OCI-M1 (cell line): ENCODE data around the gene PLEKHG7.
"Not testable (repeated sequence)": the region's sequence is repeated elsewhere in the genome, so short reads cannot be mapped to it uniquely, and the experiment has no call there.

ENCODE experiments used
- DNase-seq: peaks from one replicate; lab custom pipeline; 2025; lab: John Stamatoyannopoulos, UW

Gene PLEKHG7

DNA sequence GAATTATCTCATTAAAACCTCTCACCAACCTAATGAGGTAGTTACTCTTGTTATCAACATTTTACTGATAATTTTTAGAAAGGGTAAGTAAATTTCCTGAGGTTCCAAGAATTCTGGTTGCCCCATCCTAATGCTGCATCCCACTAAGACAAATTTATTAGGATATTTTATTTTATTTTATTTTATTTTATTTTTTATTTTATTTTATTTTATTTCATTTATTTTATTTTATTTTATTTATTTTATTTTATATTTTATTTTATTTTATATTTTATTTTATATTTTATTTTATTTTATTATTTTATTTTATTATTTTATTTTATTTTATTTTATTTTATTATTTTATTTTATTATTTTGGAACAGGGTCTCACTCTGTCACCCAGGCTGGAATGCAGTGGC is 46.9 kb downstream of the PLEKHG7 start:
- DNase-seq, result not testable (repeated sequence)

DNA sequence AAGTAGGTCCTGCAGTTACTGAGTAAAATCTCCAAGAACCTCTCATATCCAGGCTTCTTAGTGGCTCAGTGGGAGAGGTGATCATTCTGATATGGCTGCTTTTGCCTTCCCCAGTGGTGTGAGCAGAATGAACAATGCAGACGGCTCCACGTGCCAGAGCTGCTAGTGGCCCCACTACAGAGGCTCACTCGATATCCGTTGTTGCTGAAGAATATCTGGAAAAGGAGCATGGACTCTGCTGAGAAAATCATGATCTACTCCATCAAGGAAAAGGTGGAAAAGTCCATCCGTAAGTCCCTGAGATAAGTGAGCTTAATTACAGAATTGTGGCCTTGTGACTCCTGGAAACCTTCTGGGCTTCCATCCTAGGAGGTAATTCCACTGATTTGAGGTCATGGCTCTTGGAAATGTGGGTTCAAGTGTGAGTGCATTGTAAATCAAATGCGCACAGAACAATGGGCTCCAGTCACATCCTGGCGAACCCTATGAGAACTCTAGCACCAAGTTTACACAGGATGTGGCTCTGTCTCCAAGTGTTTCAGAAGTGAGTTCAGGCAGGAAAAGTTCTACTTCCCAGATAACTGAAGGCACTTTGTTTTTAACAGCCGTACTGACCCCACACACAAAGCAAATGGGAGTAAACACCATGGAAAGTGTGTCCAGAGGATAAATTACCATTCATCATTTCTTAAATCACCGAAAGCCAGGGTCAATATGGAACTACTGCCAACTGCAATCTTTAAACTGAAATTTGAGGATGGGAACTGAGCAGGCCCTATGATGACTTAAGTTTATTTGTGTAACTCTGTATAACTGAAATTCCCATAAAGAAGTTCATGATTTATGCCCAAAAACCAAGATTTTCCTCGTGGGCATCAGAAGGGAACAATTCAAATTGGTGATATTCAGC is 51.4 kb downstream of the PLEKHG7 start:
- DNase-seq, result no peak

DNA sequence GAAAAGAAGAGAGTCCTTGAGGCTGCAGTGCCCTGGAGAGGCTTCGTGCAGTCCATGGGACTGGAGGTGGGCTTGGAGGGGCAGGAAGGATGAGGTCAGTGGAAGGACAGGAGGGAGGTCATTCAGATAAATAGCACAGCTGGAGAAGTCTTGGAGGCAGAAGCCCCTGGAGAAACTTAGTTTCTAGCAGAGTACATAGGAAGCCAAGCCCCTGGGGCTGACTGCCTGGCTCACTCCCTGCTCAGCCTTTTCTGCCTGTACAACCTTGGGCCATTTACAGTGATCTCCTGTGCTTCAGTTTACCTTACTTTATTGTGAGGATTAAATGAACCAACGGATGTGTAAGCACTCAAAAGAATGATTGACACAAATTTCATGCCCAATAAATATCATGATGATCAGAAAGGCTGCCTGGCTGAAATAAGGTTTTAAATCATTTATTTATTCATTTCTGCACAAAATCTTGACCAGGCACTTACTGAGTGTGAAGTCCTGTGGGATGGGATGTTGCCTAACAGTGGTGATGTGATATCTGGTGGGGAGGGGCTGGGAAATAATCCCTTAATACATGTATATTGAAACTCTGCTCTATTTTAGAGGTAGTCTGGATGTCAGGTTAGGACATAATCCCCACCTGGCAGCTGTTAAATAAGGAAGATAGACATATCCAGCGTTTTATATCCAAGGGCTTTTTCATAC is 54.3 kb downstream of the PLEKHG7 start:
- no peak for DNase-seq

DNA sequence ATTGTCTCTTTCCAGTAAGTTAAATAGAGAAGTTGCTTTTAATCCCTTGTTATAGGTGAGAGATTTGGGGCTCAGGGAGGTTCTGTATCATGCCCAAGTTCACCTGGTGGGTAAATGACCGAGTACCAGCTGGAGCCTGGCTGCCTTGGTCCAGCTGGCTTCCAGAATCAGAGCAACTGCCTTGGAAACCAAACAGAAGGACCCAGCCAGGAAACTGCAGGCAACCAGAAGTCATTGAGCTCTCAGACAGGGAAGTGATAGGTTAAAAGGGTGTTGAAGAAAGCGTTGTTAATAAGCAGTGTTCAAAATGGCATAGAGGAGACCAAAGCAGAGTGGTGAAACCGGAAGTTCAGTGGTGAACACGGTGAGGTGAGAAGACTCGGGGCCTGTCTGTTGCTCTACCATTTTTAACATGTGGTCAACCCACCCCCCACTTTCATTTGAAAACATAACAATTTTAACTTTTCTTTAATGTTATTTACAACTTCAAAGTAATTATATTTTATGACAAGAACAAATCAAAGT is 54.9 kb downstream of the PLEKHG7 start:
- DNase-seq, result no peak

DNA sequence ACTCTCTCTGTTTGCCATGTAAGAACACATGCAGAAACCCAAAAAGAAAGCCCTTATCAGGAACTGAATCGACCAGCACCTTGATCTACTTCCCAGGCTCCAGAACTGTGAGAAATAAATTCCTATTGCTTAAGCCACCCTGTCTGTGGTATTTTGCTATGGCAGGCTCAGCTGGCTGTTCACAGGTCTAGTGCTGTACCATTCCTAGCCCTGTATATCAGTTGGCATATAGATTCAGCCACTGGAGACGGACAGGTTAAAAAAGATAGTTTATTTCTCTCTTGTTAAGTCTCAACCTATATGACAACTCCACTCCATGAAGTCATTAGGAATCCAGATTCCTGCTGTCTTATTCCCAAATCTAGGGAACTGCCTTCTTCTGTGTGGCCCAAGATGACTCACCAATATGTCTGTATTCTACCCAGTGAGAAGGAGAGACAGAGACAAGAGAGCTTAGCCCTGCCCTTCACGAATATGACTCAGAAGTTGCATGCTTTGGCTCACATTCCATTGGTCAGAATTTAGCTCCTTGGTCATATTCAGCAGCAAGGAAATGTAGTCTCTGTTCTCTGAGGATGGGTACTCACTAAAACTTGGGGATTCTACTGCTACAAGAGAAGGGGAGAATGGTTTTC is 57.0 kb downstream of the PLEKHG7 start:
- peak; percentile 22 for DNase-seq

DNA sequence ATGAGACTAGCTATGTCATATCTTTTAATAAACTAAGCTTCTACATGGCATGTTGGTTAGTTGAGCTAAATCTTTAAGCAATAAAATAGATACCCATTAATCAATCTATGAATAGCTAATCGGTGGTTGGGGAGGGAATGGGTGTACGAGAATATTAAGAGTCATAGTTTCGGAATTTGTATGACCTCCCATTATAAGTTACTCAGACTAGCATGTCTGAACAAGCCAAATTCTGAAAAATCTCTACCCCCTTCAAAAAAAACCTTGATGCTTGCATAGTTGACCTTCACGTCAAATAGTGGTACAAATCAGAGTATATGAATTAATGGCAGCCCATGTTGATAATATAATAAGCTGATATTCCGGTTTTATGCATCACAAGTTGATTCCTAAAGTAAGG is 60.0 kb downstream of the PLEKHG7 start:
- no peak for DNase-seq

DNA sequence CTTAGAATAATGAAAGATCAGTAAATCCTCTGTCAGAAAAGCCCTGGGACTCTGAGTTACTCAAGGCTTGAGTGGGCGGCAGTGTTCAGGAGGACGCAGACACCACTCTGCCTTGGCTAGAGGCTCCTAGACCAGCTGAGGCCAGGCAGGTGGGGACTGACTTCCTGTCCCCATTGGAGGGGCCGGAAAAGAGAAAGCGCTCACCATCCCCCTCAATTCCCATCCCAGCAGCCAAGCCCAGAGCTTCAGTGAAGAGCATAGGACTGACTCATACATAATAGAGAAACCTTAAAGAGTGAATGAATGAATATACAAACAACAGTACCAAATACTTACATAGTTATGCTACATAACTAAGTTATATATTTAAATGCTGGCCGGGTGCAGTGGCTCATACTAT is 62.0 kb downstream of the PLEKHG7 start:
- no peak for DNase-seq

DNA sequence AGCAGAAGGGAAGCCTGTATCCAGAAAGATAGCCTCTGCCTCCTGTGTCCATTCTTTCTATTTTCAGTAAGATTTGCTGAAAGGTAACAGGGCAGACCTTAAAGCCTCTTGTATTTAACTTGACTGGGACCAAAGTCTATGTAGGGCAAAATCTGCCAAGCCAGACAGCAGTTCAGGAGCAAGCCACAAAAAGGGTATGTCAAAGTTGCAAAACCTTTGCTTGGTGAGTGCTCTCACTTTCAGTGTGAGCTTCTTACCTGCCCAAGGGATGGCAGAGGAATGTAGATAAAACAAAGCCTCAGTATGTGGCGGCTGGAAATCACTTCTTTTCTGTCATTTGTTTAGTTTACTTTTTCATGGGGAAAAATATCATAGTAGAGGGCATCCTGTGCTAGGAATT is 63.1 kb downstream of the PLEKHG7 start:
- DNase-seq, result no peak

DNA sequence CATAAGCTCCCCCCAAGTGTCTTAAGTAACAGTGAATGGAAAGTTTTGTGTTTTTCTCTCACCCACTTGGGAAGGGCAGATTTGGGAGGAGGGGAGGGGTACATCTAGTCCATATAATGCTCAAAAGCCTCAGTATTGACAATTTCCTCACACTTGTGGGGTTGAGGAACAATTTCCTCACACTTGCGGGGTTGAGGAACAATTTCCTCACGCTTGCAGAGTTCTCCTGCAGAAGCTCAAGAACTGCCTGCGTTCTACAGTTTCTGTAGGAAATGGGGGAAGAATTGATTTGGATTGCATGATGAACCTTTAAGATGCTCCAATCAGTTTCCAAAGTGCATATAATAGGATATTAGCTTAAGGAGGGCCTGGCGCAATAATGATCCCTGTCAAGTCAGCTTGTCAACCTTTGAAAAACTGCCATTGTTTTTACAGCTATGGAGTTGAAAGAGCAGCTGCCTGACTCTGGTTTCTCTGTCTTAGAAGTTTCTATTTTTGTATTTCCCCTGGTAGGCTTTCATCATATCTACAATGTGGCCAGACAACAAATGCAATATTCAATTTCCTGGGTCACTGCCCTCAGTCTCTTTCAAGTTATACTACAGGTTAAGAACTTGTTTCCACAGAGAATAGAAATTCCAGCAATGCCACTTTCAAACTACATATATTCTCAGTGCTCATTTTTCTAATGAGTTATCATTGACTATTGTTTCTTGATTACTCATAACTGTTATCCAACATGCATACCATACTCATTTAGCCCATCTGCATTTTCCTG is 66.5 kb downstream of the PLEKHG7 start:
- DNase-seq, result peak; percentile 12

DNA sequence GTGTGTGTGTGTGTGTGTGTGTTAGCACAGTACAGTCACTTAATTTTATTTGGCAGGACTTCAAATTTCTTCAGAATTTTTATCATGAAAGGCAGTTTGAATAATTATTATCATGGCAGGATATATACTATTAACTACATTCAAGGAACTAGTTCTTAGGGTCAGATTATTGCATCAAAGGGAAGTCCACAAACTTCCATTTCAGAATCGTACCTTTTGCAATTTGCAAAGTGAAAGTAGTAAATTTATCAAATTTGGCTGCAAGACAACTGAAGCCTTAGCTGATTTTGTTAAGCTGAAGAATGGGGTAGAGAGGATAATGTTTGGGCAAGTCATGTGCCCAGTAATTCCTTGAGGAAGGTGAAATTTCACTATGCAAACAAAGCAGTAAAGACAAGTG is 68.2 kb downstream of the PLEKHG7 start:
- peak; percentile 39 for DNase-seq

DNA sequence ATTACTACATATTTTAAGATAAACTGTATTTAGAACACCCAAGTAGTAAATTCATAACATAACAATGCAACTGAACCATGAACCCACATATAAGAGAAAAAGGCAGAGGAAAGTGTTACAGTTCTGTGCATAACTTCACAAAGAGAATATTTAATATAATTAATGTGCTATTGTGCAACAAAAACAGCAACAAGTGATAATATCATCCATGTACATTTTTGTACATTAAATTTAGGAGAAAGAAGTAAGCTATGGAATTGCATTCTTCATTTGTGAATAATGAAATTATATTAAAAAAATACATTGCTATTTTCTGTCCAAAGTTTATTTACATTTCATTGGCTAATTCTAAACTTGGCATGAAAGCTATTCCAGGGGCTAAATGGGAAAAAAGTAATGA is 72.6 kb downstream of the PLEKHG7 start:
- no peak for DNase-seq

DNA sequence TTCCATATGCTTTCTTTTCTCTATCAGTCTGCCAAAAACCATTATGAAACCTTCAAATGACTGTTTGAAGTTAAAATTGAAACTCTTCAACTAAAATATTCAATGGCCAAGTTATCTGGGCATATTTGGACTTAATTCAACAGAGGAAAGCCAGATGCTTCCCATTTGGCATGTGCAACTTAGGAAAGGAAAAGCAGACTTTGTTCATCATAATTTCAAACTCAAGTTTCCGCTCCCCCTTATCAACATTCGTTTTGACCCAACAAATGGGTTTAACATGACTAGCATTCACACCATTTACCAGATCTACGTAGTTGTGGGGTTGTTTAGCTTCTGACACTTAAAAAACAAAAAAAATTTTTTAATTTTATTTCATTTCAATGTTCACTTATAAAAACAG is 75.7 kb downstream of the PLEKHG7 start:
- no peak for DNase-seq

DNA sequence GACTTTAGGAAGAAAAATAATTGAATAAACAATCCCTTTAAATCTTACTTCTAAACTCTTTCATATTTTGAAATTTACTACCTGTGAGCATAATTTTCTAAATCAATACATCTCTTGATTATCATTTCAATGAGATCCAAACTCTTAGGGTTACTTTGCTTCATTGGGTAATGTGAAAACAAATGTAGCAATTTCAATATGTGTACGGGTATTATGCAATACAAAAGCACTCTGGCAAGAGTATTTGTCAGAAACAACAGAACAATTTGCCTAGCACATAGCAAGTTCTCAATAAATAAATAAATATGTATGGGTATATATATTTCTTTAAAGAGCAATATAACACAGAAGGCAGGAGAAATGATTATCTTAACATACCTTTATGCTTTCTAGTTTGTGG is 77.1 kb downstream of the PLEKHG7 start:
- DNase-seq, result no peak

DNA sequence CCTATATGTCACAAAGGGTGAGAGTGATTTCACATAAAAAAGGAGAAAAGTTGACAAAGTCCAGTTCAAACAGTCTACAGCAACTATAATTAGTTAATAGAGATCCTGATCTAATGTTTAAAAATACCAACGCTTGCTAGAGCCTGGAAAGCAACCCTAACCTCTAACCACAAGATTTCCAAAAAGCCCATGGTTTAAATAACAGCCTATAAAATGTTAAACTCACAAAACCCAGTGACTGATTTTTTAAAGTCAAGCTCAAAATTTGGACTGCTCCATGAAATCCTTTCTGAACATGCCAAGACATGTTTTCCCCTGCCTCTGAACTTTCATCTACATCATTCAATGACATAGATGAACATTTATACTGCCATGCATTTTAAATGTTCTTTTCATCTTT is 81.6 kb downstream of the PLEKHG7 start:
- DNase-seq, result no peak

DNA sequence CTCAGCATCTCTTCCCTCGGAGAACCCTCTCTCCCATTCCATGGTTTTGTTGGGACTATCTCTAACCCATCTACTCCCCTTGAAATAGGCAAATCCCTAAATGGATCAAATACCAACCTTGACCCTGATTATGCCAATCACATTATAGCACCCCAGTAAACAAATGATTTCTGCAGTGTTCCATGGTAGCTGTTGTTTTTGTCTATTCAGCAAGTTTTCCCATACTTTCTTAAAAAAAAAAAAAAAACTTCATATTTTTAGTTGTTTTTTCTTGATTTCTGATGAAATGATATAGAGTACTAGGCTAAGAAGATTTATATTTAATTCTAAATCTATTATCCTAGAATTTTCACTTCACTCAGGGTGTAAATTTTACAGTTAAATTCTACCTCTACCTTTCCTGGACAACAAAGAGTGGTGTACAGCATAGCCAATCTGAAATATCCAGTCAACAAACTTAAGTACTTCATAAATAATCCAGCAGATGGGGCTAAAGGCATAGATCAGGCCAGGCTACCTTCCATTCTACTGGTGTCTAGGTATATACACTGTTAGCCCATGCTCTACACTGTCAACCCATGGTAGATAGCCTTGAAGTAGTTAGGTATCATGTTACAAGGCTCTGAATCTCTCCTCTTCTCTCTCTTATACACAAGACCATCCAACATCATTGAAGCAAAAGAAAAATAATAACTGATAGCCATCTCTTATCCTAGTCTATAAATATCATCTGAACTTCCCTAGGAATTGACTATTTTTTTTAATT is 82.2 kb downstream of the PLEKHG7 start:
- peak; percentile 89 for DNase-seq

DNA sequence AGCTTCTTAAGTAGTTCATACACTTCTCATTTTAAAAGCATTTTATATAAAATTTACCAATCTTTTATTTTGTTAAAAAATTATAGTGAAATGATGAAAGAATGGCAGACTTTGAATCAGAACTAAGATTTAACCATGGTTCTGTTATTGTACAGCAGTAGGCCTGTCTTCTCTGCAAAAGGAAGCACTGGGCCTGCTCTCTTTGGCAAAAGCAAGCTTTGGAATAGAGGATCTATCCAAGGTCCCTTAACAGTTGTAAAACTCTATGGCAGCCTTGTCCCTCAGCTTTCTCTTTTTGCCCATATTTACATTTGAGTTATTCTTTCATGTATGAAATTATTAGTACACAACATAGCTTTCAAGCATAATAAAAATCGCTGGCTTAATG is 82.8 kb downstream of the PLEKHG7 start:
- no peak for DNase-seq

DNA sequence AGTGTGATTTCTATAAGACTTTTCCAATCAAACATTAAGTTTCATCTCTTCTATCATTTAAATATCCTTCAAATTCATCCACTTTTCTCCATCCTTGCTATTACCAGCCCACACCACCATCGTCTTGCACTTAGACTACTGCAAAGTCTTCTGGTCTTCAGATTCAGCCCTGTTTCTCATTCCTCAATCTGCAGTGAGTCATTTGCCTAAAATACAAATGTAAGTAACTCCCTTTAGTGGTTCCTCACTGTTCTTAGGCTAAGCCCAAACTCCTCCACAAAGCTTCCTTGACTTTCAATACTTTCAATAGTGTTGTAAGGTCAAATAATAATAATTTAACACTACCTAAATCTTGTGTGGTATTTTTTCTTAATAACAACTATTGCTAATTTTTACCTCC is 83.3 kb downstream of the PLEKHG7 start:
- no peak for DNase-seq

DNA sequence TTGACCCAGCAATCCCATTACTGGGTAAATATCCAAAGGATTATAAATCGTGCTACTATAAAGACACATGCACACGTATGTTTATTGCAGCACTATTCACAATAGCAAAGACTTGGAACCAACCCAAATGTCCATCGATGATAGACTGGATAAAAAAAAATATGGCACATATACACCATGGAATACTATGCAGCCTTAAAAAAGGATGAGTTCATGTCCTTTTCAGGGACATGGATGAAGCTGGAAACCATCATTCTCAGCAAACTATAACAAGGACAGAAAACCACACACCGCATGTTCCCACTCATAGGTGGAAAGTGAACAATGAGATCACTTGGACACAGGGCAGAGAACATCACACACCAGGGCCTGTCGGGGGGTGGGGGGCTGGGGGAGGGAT is 91.6 kb downstream of the PLEKHG7 start:
- not testable (repeated sequence) for DNase-seq

DNA sequence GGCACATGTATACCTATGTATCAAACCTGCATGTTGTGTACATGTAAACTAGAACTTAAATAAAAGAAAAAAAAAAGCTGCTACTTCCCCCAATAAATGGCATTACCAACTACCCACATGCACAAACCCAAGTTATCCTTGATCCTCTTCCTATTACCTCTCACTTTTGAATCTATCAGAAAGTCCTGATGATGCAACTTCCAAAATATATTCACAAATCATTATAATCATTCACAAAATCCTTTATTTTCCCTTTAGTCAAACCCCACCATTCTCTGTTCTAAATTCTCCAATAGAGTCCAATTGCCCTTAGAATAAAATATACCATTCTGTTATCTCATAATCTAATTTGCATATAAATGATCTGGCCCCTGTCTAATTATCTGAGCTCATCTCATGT is 92.0 kb downstream of the PLEKHG7 start:
- DNase-seq, result no peak

DNA sequence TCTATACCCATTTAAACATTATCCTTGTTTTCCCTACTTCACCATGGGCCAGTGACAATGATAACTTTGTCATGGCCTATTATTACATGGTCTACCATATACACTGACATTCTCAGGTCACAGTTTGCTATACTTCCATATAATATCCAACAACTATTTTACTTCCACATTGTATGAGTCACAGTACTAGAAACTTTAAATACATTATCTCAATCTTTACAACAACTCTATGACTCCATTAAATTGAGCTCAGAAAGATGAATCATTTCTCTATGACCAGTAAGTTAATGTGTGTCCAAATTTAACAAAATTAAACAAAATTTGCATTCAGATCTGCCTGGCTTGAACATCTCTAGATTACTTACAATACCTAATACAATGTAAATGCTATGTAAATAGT is 93.9 kb downstream of the PLEKHG7 start:
- DNase-seq, result no peak

DNA sequence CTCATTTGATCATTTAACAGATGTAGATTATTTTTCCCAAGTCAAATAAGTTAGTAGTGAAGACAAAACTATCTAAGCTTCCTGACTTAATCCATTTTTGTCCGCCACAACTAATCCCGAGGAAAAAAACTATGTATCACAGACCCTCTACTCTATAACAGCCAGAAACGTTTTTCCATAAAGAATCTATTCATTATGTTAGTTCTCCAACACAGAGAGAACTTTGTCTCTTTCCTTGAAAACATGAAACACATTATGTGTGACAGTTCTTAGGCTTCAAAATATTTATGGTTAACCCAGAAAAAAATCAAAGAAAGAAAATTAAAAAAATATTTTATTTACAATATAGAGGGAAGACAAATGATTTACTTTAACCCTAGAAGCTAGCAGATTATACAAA is 100.1 kb downstream of the PLEKHG7 start:
- no peak for DNase-seq
